CD4-positive, alpha-beta T cell treated with Interleukin-10 for 1 hour (primary cell): ENCODE data around the gene SLC22A6.
A peak's percentile ranks its signal among the peaks of the same experiment; 100 is the strongest.

ENCODE experiments used
- DNase-seq: peaks from one replicate; pipeline ENCODE4 v3.0.0-alpha.2; 2020

The SLC22A6 gene

GRCh38 chr11:62984451-62984991, at the start of gene SLC22A6:
SLC22A6 (minus strand) TSS chr11:62984967; CDS start chr11:62984690, 277 bp downstream.
- DNase-seq, result no peak

GRCh38 chr11:63032457-63032856, 47.7 kb upstream of the SLC22A6 start:
- DNase-seq, result no peak

DNA sequence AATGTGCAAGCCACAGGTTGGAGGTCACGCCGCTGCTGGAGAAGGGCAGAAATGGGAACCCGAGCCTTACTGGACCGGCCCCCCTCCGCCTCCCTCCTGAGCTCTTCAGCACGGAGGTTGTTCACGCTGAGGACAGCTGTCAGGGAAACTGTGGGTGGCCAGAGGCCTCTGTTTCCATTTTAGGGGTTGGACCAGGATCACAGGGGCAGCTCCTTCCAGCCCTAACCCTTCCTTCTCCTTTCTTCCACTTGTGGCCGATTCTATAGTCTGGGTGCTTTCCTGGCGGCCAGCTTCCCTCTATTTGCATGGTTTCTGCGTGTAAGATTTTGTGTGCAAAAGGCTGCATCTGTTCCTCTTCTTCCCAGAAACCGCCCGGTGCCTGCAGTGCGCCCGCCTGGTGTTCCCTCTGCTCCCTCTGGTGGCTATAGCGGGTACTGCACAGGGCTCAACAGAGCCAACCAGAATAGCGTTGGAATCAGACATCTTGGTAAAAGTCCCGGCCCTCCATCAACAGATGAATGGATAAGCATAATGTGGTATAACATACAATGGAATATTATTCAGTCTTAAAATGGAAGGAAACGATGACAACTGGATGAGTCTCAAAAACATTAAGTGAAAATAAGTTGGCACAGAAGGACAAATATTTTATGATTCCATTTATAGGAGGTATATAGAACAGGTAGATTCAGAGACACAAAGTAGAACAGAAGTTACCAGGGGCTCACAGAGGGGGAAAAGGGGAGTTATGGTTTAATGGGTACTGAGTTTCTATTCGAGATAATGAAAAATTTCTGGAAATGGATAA, 39.3 kb upstream of the SLC22A6 start:
- peak; percentile 79 for DNase-seq

GRCh38 chr11:63023222-63023814, 38.6 kb upstream of the SLC22A6 start:
- DNase-seq, result no peak

DNA sequence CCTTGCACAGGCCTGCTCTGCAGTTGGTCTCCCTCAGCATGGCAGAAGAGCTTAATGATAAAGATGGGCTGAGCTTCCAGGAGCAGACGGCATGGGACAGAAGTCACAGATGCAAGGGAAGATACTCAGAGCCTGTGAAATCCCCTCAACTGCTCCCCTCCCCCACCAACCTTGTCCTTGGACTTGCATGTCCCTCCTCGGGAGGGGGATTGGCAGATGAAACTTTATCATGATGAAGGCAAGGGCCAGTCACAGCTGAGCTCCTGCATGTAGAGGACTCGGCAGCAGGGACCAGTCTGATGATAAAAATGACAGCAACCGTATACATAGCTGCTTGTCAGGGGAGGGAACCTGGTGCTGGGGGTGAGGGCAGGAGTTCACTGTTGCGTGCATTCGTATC, 37.7 kb upstream of the SLC22A6 start:
- DNase-seq, result no peak

- DNase-seq, result no peak
Measured at GRCh38 chr11:63020671-63021291, 36.0 kb upstream of the SLC22A6 start.

DNA sequence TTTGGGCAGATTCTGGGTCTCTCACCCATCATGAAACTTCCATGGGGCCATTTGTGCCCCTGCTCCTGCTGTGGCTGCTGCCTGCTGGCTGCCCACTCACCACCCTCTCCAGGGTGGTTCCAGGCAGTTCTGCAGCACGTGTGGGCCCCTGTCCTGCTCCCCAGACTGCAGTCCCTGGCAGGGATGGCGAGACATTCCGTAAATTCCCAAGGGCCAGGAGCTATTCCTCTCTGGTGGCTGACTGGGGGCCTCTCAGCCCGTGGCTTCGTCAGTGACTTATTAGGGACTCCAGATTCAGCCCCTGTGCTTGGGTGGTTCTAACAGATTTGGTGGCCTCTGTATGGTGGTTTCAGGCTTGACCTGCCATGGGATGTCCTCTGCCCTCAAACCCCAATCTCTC, 34.7 kb upstream of the SLC22A6 start:
- DNase-seq, result no peak

GRCh38 chr11:63017306-63017974, 32.7 kb upstream of the SLC22A6 start:
- DNase-seq, result no peak

DNA sequence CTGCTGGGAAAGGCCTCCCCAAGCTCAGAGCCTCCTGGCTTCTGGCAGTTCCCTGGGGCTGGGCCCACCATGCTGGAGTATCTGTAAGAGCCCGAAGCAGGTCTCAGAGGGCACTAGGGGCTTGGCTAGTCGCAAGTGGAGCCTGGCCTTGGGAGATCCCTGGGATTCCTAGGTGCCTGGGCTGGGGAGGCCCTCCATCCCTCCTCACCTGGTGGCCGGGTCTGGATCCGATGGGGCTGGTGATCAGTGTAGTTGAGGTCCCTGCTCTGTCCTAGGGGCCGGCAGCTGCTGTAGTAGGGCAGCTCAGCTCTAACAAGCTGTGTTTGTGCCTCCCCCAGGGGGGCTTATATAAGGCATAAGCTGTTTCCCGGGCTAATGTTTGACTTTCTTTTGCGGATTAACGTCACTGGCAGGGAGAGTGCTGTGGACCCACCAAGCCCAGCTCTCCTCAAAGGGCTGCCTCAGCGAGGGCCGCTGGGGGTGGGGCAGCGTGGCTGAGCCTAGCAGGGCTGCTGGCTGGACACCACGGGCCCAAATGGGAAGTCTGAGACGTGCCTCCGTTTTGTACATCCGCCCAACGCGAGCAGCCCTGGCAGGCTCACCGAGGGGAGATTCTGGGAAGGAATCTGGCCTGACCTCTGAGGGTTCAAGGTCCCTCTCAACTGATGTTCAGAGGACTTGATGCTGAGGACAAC, 30.9 kb upstream of the SLC22A6 start, which contains the start of gene SLC22A8:
TSS of gene SLC22A8 (minus strand) at position 321 of the 695 bp plus-strand sequence. CDS start 883 bp downstream, outside the sequence.
- DNase-seq, result no peak

DNA sequence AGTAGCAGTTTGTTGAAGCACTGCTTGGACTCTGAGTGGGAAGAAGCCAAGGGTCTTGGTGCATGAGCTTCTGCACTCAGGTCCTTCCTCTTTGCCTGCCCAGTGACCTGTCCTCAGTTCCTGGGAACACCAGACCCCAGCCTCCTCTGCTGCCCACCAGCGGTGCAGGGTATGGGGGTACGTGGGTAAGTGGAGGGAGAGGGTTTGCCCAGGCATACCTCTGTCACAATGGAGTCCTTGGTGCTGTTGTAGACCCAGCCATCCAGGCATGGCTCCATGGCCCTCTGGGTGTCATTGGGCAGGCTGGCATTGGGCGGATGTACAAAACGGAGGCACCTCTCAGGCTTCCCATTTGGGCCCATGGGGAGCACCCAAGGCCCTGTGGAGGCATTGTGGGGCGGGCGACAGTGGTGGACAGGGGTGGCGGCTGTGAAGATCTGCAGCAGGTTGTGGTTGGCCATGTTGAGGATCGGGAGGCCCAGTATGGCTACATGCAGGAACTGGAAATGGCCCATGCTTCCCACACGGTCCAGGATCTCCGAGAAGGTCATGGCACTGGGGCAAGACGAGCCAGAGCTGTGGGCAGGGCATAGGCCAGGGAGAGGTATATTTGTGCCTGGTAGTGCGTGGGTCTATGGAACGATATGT, 29.8 kb upstream of the SLC22A6 start:
- no peak for DNase-seq

DNA sequence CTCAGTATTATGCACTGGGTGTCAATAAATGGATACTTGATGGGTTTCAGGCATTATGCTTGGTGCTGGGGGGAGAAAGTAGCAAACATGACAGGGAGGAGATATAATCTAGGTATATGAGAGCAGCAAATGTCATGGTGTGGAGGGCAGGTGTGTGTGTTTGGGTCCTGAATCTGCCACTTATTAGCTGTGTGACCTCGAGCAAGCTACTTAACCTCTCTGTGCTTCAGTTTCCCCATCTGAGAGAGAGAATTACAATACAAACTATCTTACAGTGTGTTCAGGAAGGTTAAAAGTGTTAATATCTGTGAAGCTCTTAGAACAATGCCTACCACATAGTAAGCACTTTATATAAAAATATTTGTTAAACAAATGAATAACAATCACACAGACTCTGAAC, 28.1 kb upstream of the SLC22A6 start:
- no peak for DNase-seq

DNA sequence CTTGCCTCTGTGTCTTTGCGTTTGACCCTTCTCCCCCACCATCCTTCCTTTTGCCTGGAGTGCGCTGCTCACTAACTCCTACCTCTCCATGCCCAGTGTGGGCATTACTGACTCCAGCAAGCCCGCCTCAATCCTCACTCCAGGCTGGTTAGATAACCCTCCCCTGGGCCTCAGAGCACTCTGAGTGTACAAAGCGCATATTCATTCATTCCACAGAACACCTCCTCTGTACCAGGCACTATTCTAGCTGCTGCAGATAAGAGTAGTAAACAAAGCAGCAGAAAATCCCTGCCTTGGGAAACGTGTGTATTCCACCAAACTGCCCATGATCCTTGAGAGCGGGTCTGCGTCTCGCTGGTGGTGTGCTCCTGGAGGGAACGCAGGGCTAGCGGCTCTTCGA, 27.7 kb upstream of the SLC22A6 start:
- DNase-seq, result no peak

- DNase-seq, result no peak
Measured at GRCh38 chr11:63010934-63011439, 26.2 kb upstream of the SLC22A6 start.

DNA sequence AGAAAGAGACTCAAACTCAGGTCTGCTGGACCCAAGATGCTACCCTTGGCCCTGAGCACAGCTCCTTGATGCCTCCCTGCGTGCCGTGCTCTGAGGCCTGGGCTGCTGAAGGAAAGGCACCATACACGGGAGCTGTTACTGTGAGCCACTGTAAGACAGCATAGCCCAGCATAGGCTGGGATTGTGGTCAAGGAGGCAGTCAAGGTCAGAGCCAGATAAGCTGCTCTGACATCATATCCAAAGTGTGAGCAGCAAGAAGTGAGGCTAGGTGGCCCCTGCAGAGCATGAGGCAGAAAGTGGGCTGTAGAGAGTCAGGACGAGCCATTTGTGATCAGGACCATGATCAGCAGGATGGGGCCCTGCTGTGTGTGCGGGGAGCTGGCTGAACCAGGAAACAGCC, 23.2 kb upstream of the SLC22A6 start:
- DNase-seq, result no peak

DNA sequence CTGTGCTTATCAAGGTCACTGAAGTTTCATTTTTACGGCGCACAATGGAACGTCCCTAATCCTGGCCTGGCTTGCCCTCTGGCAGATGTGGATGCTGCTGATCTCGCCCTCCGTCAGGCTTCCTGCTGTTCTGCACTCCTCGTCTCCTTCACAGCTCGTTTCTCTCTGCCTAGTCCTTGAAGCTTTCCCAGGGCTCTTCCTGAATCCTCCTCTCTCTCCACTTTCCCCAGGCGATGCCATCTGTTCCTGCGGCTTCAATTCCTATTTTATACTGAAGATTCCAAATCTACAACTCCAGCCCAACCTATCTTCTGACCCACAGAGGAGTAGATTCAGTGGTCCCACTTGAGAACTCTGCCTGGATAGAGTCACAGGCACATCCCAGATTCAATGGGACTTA, 16.7 kb upstream of the SLC22A6 start:
- DNase-seq, result no peak

DNA sequence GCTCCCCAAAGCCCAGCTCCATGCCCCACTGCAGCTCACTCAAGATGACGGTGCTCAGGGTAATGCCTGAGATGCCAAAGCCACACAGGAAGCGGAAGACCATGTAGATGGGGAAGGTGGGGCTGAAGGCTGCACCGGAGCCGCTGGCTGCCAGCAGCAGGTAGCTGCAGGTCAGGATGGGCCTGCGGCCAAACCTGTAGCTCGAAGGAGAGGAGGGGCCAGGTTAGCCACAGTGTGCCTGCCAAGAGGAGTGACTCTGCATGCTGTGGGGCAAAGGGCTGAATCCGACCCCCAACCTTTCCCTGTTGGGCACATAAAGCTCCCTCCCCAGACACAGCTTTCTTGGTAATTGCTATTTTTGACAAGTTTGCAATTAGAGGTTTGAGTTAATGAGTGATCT, 14.9 kb upstream of the SLC22A6 start:
- DNase-seq, result no peak

GRCh38 chr11:62999156-62999555, 14.4 kb upstream of the SLC22A6 start:
- DNase-seq, result no peak

GRCh38 chr11:62996271-62996670, 11.5 kb upstream of the SLC22A6 start:
- no peak for DNase-seq

GRCh38 chr11:62994775-62995174, 10.0 kb upstream of the SLC22A6 start:
- no peak for DNase-seq

GRCh38 chr11:62988276-62988675, 3.5 kb upstream of the SLC22A6 start:
- DNase-seq, result no peak

- no peak for DNase-seq
Measured at GRCh38 chr11:62985041-62985750, 429 bp upstream of the SLC22A6 start.
